Esophagus squamous epithelium (tissue), 5 donors: Measurements from ENCODE around the gene PANK4. TPM values are rescaled to one million over a fixed set of nuclear protein-coding genes. Genes with fewer than 3 reads are reported as not detected.
A peak's percentile ranks its signal among the peaks of the same experiment; 100 is the strongest.

Experiments
- DNase-seq: peaks from one replicate; lab custom pipeline; 2025; lab: John Stamatoyannopoulos, UW
- H3K27ac ChIP-seq, 4 donors: fragments of 200-600 bp; sonication (generic); one replicate each; pipeline ENCODE4 v1.5.1; 2016 to 2019; ENCODE audit warnings: mild to moderate bottlenecking in 1 of 4
- H3K27me3 ChIP-seq, 4 donors: fragments of 200-600 bp; sonication (generic); 1 replicate in 3 of 4; 2 replicates in 1 of 4; pipeline versions ENCODE4 v1.5.1 to v1.6.0; 2017 to 2021; ENCODE audit warnings: antibody characterized with exemption in 1 of 4
- H3K36me3 ChIP-seq, 3 donors: fragments of 200-600 bp; sonication (generic); one replicate each; pipeline ENCODE4 v1.5.1; 2016 to 2019
- H3K4me1 ChIP-seq, 3 donors: fragments of 200-600 bp; sonication (generic); one replicate each; pipeline ENCODE4 v1.5.1; 2017 to 2019
- H3K4me3 ChIP-seq, 4 donors: fragments of 200-600 bp; sonication (generic); 1 replicate in 3 of 4; 2 replicates in 1 of 4; pipeline ENCODE4 v1.5.1; 2016 to 2019; ENCODE audit warnings: mild to moderate bottlenecking in 2 of 4, moderate library complexity in 1 of 4
- H3K9me3 ChIP-seq, 3 donors: fragments of 200-600 bp; sonication (generic); one replicate each; pipeline ENCODE4 v1.5.1; 2016 to 2019
- CTCF ChIP-seq, 6 experiments: fragments of 450-650 bp in 4 of 6; fragments of 200-600 bp in 2 of 6; sonication (generic) in 2 of 6; IDR thresholded peaks; one replicate each; pipeline ENCODE4 v1.5.1; 2016 to 2019; ENCODE audit warnings: antibody characterized with exemption in 6 of 6, mild to moderate bottlenecking in 4 of 6, moderate library complexity in 4 of 6
- POLR2A ChIP-seq, 4 donors: fragments of 450-650 bp; IDR thresholded peaks; one replicate each; pipeline ENCODE4 v1.6.1; 2017; ENCODE audit warnings: antibody characterized with exemption in 4 of 4, mild to moderate bottlenecking in 4 of 4, moderate library complexity in 3 of 4
- WGBS, 2 donors: methylation state at CpG; one replicate each; pipeline ENCODE4 v1.1.5; 2018; 5-methylcytosine and 5-hydroxymethylcytosine counted together
- intact Hi-C: fragments of 100-400 bp; cut with DNase I; formaldehyde crosslinking; loops from one replicate; pipeline ENCODE4 v1.15.0; 2022
- total RNA-seq, 4 donors: library from RNA; depleted of rRNA; stranded (reverse); fragments of >200 nt; gene quantifications; one replicate each; pipeline ENCODE4 v1.1.0, GENCODE V29; 2016
- donor health status: DM: yes; HTN: yes; CAD: no.

Gene PANK4
- total RNA-seq, 4 donors from 2014 or later = 11.8 to 29.1 (median 17.0) TPM

GRCh38 chr1:2530513-2531361 is 4.3 kb upstream of the PANK4 start:
- peak overlapping the region; percentile 22 to 67 (median 42) for H3K4me3 ChIP-seq
- TF ChIP-seq POLR2A (IDR thresholded peaks at IDR 0.05) = no peak
- TF ChIP-seq CTCF (IDR thresholded peaks at IDR 0.05) = no peak

GRCh38 chr1:2529784-2530512 is 3.6 kb upstream of the PANK4 start, which contains the start of gene HES5:
Gene HES5, minus strand, starts transcription at chr1:2530263. Its CDS starts 99 bp downstream, at chr1:2530164.
- Histone ChIP-seq H3K4me1 (peaks cover 75 to 94% (median 80%) of the 10 kb centered on the region in 3 donors), H3K9me3 (no peaks in the 10 kb centered on the region), H3K27ac (peak within 1 kb of the TSS; percentile 41 to 86 (median 56)), H3K36me3 (no peaks in the 10 kb centered on the region), H3K27me3 (peaks cover 0 to 72% (median 0%) of the 10 kb centered on the region in 4 donors), H3K4me3 (peak within 1 kb of the TSS; percentile 22 to 67 (median 42))
- no peak for DNase-seq
- no CpG with 5 or more reads among the region's 91 CpGs for WGBS, 2 donors
- no peak for TF ChIP-seq CTCF (IDR thresholded peaks at IDR 0.05)
- no peak for TF ChIP-seq POLR2A (IDR thresholded peaks at IDR 0.05)
- intact Hi-C loops = no loop called here

More at GRCh38 chr1:2530513-2531361, 4.3 kb upstream of the PANK4 start:
- Histone ChIP-seq H3K27ac (peak overlapping the region; percentile 41 to 62 (median 50)), H3K9me3 (no peaks in the 10 kb centered on the region), H3K4me1 (peaks cover 75 to 94% (median 78%) of the 10 kb centered on the region in 3 donors), H3K36me3 (no peaks in the 10 kb centered on the region), H3K27me3 (peaks cover 0 to 80% (median 0%) of the 10 kb centered on the region in 4 donors)
- no peak for DNase-seq
- WGBS, 2 donors = 10 to 15% methylated on average over 5 to 8 of the region's 30 CpGs
- intact Hi-C loops = no loop called here

DNA sequence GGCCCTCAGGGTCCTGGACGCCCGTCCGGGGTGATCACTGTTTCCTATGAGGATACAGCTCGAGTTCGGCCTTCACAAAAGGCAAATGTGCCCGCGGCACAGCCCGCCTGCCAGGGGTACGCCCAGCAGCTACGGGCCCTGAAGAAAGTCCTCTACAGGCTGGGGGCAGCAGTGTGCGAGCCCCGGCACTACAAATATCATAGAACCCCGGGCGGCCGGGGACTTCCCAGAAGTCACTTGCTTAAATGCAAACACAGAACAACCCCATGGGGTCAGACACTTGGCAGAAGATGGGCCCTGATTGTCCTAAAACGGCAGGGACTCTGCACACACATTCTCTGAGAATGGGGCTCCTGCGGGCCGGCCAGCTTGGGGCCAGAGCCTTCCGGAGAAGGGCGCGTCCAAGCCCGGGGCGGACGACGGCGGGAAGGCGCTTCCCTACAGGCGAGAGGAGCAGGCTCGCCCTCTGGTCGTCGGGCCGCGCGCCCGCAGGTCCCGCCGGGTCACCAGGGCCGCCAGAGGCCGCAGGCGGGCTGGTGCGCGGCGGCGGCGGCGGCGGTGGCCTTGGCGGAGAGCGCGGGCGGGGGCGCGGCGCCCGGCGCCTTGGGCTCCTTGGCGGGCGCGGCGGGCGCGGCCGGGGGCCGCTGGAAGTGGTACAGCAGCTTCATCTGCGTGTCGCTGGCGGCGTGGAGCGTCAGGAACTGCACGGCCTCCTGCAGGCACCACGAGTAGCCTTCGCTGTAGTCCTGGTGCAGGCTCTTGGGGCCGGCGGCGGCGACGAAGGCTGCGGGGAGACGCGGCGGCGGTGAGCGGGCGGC is 2.8 kb upstream of the PANK4 start:
- intact Hi-C loops = no loop called here

DNA sequence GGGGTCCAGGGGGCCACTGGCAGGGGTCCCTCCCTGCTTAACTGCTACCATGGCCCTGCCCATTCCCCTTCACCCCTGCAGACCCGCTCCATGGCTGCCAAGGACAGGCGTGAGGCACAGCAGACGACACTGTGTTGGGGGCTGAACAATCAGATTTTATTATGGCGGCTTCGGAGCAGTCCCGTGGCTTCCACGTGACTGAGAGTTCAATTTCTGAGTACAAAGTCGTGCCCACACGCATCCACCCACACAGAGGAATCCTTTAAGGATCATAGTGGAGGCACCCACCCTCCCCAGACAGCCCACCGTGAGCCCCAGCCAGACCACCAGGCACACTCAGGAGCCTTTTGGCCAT is 2.2 kb upstream of the PANK4 start:
- intact Hi-C loops = no loop called here
- Histone ChIP-seq H3K27ac (peak overlapping the region in 3 of 4 donors; percentile 51 to 86 (median 62)), H3K36me3 (no peaks in the 10 kb centered on the region), H3K4me3 (peak overlapping the region in 3 of 4 donors; percentile 20 to 67 (median 46)), H3K9me3 (no peaks in the 10 kb centered on the region), H3K4me1 (peaks cover 72 to 94% (median 75%) of the 10 kb centered on the region in 3 donors), H3K27me3 (peaks cover 0 to 59% (median 0%) of the 10 kb centered on the region in 4 donors)
- no peak for DNase-seq
- TF ChIP-seq POLR2A (IDR thresholded peaks at IDR 0.05) = no peak
- no peak for TF ChIP-seq CTCF (IDR thresholded peaks at IDR 0.05)
- WGBS, 2 donors = 48 to 67% methylated on average over 1 to 9 of the region's 10 CpGs

More for the DNA sequence above, 2.8 kb upstream of the PANK4 start:
- Histone ChIP-seq H3K9me3 (no peaks in the 10 kb centered on the region), H3K4me3 (peak overlapping the region; percentile 22 to 67 (median 42)), H3K27ac (peak overlapping the region in 3 of 4 donors; percentile 51 to 86 (median 62)), H3K4me1 (peaks cover 73 to 94% (median 75%) of the 10 kb centered on the region in 3 donors), H3K27me3 (peaks cover 0 to 64% (median 0%) of the 10 kb centered on the region in 4 donors), H3K36me3 (no peaks in the 10 kb centered on the region)
- TF ChIP-seq CTCF (IDR thresholded peaks at IDR 0.05) (no peak), POLR2A (IDR thresholded peaks at IDR 0.05) (no peak)
- DNase-seq = no peak
- 0% methylated on average over 4 of the region's 84 CpGs; no CpG with 5 or more reads in 1 of the 2 donors for WGBS, 2 donors
